GM12878 (cell line): Measurements from ENCODE around the gene LRP10.

ENCODE experiments used
- CREB1 ChIP-seq: IDR thresholded peaks from 2 replicates; pipeline ENCODE4 v1.6.1; 2012; ENCODE audit warnings: low read depth, mild to moderate bottlenecking, inconsistent platforms
- ESRRA ChIP-seq: IDR thresholded peaks from 2 replicates; pipeline ENCODE4 v1.6.1; 2012; ENCODE audit warnings: mild to moderate bottlenecking, low read length, improper control_type of control experiment
- ZNF24 ChIP-seq: fragments of 450-650 bp; IDR thresholded peaks from 2 replicates; pipeline ENCODE4 v1.6.1; 2017; ENCODE audit warnings: antibody characterized with exemption, mild to moderate bottlenecking

DNA sequence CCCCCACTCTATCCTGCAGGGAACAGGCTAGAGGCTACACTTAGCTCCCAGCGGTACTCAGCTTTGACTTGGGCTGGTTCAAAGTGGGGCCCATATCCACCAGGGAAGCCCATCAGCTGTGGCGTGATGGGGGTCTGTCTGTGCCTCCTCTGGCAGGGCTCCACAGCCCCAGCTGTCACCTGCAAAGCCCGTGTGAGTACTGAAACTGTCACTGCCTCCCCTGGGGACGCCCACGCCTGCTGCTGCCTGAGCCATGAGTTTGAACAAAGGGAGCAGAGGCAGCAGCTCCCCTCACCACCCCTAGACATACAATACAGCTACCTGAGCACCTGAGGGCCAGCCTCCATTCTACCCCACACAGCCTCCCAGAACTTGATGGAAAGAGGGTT lies 16.4 kb downstream of the LRP10 start:
- TF ChIP-seq ESRRA (no peak), CREB1 (no peak), ZNF24 (no peak)
